ENCODE data around the gene ZC2HC1B.

The ZC2HC1B gene

DNA sequence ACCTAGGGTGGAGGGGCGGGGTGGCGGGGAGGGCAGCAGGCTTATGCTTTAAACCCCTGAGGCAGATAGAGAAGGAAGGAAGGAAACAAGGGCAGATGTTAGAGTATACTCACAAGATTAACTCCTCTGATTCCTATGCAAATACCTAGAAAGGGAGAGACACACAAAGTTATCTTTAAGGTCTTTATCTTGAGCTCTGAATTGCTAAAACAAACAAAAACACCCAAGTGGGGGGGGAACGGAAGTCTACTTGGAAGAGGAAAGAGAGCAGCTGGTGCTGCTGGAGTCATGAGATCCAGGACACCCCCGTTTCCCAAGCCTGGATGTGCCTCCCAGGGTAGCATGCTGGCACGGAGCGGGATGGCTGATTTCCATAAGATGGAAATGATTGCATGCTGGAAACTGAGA lies 100.4 kb downstream of the ZC2HC1B start:
- no peak for DNase-seq

DNA sequence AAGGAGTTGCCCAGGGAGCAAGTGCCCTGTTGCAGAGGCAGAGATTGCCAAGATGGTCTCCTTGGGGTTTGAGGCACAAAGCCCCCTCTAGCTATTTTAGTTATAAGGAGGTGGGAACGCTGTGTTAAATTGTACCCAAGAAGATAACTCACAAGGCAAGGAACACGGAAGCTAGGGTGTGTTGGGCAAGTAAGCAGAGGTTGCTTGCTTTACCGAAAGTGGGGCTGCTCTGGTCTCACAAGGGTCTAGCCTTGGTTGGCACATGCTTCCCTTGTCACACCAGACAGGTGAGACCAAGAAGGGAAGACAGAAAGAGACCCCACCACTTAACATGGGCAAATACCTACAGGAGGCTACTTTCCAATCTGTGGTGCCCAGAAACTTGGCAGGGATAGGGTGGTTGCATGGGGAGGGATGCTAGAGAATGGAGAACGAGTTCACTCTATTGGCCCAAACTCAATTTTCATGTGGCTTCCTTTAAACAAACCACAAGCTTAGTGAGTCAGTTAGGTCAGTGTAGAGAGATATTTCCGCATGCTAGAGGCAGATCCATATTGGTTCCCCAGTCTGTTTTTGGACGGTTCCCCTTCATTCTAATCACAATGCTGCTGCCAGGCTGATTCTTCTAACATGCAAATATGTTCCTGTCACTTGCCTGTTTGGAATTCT lies 101.4 kb downstream of the ZC2HC1B start:
- no peak for DNase-seq

DNA sequence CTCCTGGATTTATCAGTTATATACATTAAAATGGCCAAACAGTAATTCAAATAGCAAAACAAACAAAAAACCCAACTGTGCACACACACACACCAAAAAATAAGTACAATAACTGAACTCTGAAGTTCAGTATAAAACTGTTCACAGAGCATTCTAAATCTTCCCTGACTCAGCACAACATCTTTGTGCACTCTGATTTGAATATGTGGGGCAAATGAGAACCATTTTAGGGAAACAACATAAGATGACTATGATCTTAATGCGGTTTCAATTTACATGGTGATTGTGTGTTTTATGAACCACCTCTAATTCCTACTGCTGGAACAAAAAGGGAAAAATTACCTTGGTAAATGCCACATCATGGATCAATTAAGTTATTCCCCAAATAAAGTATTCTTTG lies 102.0 kb downstream of the ZC2HC1B start:
- no peak for DNase-seq

DNA sequence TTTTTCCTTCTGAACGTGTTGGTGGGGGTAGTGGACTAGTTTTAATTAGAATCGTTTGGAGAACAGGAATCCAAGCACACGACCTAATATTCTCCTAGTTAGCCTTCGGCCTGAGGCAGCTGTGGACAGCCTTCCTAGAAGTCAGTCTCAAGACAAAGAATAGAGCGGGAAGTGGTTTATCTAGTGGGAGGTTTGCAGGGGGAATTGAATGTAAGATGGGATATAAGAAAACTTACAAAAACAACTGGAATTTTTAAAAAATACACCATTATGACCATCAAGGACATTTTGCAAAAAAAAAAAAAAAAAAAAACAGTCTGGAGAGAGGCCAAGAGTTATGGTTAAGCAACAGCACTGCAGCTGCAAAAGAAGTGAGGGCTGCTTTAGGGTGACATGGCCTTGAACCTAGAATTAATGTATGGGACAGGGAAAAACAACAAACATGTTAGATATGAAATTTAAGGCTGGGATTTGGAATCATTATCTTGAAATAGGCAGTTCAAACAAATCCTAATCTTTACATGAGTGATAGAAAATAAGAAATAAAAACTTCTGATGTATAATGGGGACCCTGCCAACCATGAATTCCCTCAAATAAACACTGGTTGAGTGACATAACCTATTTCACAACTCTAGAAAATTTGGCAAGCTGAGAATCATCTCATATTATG lies 103.6 kb downstream of the ZC2HC1B start:
- no peak for DNase-seq

DNA sequence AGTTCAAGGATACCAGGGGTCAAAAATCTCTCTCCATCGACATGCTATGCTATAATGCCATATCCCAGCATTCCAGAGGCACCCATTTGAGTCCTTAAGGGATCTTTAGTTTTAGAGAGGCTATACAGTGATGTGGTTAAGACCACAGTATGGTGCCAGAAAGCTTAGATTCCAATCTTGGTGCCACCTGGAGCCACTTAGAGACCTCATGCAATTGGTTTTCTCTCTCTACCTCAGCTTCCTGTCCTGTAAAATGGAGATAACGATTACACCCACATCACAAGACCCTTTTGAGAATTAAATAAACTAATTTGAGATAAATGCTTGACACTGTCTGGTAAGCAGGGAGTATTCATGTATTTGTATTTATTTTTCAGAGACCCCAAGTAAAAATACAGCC lies 104.8 kb downstream of the ZC2HC1B start:
- DNase-seq = no peak

DNA sequence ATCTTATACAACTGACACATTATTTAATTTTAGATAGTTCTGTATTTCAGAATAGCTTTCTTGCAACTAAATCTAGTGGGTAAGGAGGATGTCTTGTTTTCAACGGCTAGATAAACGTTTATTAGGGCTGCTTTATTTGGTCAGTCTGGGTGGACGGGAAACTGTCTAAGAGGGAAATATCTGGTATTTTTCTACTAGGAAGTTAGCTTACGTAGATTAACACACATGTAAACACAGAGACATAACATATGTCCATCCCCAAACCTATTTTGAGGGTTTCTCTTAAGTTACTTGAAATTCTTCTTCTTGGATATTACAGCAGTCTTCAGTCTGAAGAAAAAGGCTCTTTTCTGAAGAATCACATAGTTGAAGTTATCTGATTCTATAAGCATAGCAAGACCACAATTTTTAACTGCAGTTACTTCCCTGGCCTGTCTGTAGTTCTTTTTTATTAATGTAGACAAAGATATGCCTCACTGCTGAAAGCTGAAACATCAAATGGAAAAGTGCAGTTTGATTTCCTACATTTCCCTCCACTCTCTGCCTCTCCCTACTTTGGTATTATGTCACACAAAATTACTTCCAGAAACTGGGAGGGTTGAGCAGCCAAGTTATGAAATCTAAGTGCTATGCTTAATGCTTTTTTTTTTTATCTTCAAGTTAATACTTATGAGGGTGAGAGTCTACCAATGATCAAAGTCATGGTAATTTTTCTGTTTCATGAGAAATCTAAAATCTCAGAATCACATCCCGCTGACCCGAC lies 106.4 kb downstream of the ZC2HC1B start:
- DNase-seq = no peak

DNA sequence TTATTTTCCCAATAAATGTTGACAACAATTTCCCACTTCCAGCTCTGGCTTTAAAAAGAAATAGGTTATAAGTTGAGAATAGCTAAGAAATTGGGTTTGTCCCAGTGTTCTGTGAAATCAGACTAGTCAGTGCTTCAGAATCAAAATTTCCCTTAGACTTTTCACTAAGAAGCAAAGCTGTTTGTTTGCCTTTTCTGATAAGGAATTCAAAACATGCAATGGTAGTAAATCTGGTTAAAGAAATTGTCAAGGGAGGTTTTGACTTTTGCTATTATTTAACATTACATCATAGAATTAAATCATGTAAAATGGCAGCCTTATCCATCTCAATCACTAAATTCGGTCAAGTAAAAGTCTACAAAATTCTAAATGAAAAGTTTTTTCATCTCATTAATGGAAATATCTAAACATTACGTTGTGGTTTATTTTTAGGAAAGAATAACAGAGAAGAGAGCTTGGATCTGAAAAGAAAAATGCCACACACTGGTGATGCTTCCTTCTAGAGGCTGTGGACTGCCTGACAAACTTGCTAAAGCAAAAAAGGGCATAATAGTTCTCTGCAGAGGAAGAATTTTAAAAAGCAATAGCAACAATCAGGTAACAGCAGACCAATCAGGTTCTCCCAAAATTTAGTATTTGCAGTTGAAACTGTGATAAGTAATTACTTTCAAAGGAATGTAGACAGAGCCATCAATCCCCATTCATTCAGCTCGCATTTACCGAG lies 107.4 kb downstream of the ZC2HC1B start:
- no peak for DNase-seq

DNA sequence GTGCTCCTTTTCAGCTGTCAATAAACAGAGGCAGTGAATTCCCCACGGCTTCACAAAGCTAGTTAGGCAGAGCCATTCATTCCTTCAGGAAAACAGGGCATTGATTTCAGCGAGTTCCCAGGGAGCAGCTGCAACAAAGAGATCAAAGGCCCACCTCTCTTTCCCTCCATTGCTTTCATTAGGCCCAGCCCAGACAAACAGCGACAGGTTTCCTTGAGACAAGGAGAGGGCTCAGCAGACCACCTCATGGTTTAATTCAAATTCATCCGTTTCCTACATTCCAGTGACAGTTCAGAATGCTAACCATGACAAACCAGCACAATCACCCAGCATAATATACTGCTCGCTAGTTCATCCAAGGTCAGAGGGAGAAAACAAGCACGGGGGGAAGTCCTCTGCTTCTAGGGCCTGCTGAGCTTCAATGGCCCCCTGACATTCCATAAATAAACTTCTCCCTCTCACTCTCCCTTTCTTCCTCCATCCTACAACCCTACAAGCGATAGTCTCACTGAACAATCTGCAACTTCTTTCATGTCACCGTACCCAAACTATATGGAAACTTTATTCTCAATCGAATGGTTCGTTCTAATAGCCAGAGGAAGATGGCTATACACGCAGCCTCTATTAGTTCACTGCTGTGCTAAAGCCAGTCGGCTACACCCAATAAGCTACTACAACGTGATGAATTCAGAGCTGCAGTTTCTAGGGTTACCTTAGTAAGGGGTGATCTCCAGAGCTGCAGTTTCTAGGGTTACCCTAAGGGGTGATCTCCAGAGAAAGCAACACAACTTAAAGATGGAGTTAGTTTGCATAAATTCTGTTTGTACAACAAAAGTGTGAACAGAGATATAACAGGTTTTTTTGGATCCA lies 109.1 kb downstream of the ZC2HC1B start:
- no peak for DNase-seq

DNA sequence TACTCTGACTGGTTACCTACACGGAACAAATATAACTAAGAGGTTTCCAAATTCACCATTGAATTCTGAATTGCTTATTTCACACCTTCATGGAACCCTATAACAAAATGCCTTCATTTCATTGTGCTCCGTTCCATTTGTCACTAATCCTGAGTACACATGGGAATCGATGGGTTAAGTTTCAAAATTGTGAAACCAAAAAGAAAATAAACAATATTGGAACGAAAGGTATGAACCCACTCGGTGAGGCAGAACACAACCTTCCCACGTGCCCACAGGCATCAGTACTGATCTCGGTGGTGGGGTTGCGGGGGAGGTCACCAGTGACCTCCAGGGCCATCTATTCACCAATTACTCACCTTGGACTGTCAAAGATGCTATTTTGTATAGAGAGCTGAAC lies 109.8 kb downstream of the ZC2HC1B start:
- DNase-seq = no peak

DNA sequence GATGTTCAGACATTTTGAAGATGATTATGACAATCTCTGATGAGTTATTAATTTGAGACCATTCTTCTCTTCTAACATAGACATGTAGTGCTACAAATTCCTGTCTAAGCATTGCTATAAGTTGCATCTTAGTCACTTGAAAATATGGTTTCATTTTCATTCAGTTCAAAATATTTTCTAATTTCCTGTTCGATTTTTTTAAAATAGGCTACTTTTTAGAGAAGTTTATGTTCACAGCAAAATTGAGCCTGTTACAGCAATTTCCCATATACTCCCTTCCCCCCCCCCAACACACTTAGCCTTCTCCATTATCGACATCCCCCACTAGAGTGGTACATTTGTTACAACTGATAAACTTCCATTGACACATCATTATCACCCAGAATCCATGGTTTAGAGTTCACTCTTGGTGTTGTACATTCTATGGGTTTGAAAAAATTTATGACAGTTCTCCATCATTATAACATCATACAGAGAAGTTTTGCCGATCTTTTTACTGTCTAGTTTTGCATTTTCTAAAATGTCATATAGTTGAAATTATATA lies 112.6 kb downstream of the ZC2HC1B start:
- DNase-seq = no peak

DNA sequence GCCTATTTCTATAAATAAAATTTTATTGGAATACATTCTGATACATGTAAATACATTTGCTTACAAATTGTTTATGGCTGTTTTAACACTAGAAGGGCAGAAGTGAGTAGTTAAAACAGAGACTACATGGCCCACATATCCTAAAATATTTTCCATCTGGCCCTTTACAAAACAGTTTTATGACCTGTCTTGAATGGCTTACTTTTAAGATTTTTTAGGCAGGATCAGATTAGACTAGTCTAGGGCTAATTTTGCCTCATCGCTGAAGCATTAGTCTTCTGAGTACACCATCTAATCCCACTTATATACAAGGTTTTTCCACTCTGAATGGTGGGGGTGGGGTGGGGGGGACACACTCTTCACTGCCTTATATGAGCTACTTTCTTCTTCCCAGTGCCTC lies 116.6 kb downstream of the ZC2HC1B start:
- DNase-seq = no peak

DNA sequence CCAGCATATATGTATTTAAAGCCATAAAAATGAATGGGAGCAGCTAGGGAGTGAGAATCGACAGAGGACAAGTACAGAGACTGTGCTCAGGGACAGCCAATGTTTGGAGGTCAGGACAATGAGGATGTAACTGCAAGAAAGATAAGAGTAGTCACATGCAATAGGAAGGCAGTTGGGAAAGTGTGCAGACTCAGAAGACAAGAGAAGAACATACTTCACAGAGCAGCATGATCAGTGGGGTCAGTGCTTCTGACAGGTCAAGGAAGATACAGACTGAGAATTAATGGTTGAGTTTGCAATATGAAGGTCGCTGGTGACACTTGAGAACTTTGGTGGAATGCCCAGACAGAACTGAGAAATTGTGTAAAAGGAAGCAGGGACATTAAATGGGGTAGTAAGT lies 118.7 kb downstream of the ZC2HC1B start:
- DNase-seq = no peak

DNA sequence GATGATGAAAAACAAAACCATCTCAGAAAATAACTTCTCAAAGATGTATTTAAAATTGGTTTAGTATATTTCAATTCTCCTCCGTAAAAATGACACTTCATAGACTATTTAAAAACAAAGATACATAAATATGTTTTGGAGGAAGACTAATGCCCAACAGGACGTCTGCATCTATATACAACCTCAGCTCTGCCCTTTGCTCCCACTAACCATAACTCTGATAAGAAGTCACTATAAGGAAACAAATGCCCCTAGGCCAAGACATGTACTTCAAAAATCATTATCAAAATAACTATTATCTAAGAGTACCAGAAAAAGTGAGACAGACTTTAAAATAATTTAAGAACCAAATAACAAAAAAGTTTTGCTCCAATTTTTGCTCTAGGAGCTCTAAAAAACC lies 120.4 kb downstream of the ZC2HC1B start:
- DNase-seq = no peak

DNA sequence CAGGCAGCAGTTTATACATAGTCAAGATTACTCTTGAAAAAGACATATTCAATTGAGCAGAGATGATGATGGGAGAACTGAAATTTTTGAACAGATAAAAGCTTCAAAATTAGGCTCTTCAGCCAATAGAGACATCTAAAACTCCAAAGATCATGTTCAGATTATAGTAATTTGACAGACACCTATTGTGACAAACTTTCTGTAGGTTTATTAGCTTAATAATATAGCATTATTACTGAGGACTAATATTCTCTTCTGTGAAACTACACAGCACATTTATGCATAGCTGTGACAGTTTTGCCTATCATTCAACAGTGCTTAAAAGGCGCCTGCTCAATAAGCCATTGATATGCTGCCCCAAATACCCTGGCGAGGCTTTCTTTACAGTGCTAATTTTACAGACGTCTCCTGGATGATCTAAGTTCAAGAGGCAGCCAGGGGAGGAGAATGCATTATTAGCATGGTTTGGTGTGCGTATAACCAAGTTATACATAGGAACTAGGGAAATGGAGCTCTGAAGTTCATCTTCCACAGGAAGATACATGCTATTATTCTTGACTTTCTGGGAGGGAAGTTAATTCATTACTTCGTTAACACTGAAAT lies 122.3 kb downstream of the ZC2HC1B start:
- DNase-seq = no peak
